Tibial nerve (tissue), 4 donors: Measurements from ENCODE around the gene DOCK2.

ENCODE experiments used
- CTCF ChIP-seq, 5 experiments: fragments of 200-600 bp in 3 of 5; fragments of 450-650 bp in 2 of 5; sonication (generic) in 3 of 5; IDR thresholded peaks; one replicate each; pipeline ENCODE4 v1.5.1; 2016 to 2019; ENCODE audit warnings: antibody characterized with exemption in 5 of 5, mild to moderate bottlenecking in 3 of 5, moderate library complexity in 2 of 5
- EP300 ChIP-seq, 2 donors: sonication (generic); formaldehyde crosslinking; IDR thresholded peaks; one replicate each; pipeline ENCODE4 v1.6.1; 2017; ENCODE audit warnings: antibody characterized with exemption in 2 of 2, mild to moderate bottlenecking in 1 of 2
- POLR2A ChIP-seq, 2 donors: fragments of 450-650 bp; IDR thresholded peaks; one replicate each; pipeline ENCODE4 v1.6.1; 2017; ENCODE audit warnings: antibody characterized with exemption in 2 of 2, mild to moderate bottlenecking in 2 of 2, moderate library complexity in 2 of 2

DNA sequence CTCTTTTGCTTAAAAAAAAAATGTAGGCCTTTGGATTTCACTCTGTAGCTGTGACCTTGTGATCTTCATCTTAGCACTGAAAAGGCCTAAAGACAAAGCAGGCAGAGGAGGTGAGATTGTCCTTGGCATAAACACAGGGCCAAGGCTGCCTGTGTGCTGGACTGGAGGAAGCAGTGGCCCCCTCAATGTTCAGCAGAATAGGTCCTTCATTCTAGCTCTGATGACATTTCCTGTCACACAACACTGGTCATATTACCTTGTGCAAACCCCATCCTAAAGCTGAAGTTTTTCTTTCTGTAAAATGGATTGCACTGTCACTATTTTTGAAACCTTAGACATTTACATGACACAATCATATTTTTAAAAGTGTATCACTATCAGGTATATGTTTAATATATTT is 195.8 kb downstream of the DOCK2 start:
- TF ChIP-seq CTCF (IDR thresholded peaks at IDR 0.05), result no peak
- no peak for TF ChIP-seq EP300 (IDR thresholded peaks at IDR 0.05)
- TF ChIP-seq POLR2A (IDR thresholded peaks at IDR 0.05), result no peak
